Mucosa of stomach (tissue), 1 donor: ENCODE data around the gene PACS1.

Source experiments
- H3K27me3 ChIP-seq: one replicate; pipeline ENCODE4 v1.7.0; 2013; ENCODE audit warnings: mild to moderate bottlenecking, low read length; ENCODE audit not compliant: control insufficient read depth, insufficient read depth
- H3K36me3 ChIP-seq: one replicate; pipeline ENCODE4 v1.7.0; 2013; ENCODE audit warnings: low read length; ENCODE audit not compliant: control insufficient read depth, insufficient read depth
- H3K4me1 ChIP-seq: one replicate; pipeline ENCODE4 v1.7.0; 2013; ENCODE audit warnings: mild to moderate bottlenecking, low read length; ENCODE audit not compliant: control insufficient read depth, insufficient read depth
- H3K4me3 ChIP-seq: one replicate; pipeline ENCODE4 v1.7.0; 2013; ENCODE audit warnings: low read length
- H3K9ac ChIP-seq: one replicate; pipeline ENCODE4 v1.7.0; 2013; ENCODE audit warnings: mild to moderate bottlenecking, low read length, moderate library complexity
- H3K9me3 ChIP-seq: one replicate; pipeline ENCODE4 v1.7.0; 2013; ENCODE audit warnings: mild to moderate bottlenecking, low read length, moderate library complexity; ENCODE audit not compliant: control insufficient read depth
- donor health status: Pancreatic carcinoma.

The PACS1 gene

DNA sequence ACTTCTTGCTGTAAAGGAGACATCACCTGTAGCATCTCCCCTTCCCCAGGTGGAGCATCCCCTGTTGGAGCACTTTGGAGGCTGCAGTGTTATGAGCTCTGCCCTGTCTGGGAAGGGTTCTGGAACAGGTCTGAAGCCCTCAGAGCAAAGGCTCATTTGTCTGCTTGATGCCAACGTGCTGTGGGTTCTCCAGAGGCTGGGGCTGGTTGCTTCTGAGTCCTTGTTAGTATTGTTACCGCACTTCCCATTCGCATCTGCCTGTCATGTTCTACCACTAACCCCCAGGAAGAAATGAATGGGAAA is 73.1 kb downstream of the PACS1 start:
- H3K9ac ChIP-seq = no peak overlapping the region
- no peak overlapping the region for H3K4me3 ChIP-seq
- peaks cover 38% of the 10 kb centered on the region for H3K4me1 ChIP-seq

GRCh38 chr11:66143996-66144678 is 74.1 kb downstream of the PACS1 start:
- H3K27me3 ChIP-seq = no peaks in the 10 kb centered on the region

More for the DNA sequence above, 73.1 kb downstream of the PACS1 start:
- H3K27me3 ChIP-seq = no peaks in the 10 kb centered on the region
- no peaks in the 10 kb centered on the region for H3K36me3 ChIP-seq
- no peaks in the 10 kb centered on the region for H3K9me3 ChIP-seq

GRCh38 chr11:66146074-66146473 is 76.0 kb downstream of the PACS1 start:
- H3K4me1 ChIP-seq = peaks cover 38% of the 10 kb centered on the region
- H3K36me3 ChIP-seq = no peaks in the 10 kb centered on the region
- H3K4me3 ChIP-seq = no peak overlapping the region

More at GRCh38 chr11:66143996-66144678, 74.1 kb downstream of the PACS1 start:
- Histone ChIP-seq H3K9ac (peak overlapping the region; percentile 6), H3K9me3 (no peaks in the 10 kb centered on the region), H3K36me3 (no peaks in the 10 kb centered on the region), H3K4me1 (peaks cover 38% of the 10 kb centered on the region), H3K4me3 (no peak overlapping the region)

GRCh38 chr11:66146940-66147339 is 76.9 kb downstream of the PACS1 start:
- Histone ChIP-seq H3K27me3 (no peaks in the 10 kb centered on the region), H3K9ac (no peak overlapping the region)

More at GRCh38 chr11:66146074-66146473, 76.0 kb downstream of the PACS1 start:
- Histone ChIP-seq H3K27me3 (no peaks in the 10 kb centered on the region), H3K9ac (no peak overlapping the region), H3K9me3 (no peaks in the 10 kb centered on the region)

GRCh38 chr11:66150140-66150539 is 80.1 kb downstream of the PACS1 start:
- no peaks in the 10 kb centered on the region for H3K27me3 ChIP-seq
- H3K36me3 ChIP-seq = no peaks in the 10 kb centered on the region
- peaks cover 6% of the 10 kb centered on the region for H3K4me1 ChIP-seq
- H3K9me3 ChIP-seq = no peaks in the 10 kb centered on the region
- H3K9ac ChIP-seq = no peak overlapping the region
- no peak overlapping the region for H3K4me3 ChIP-seq

More at GRCh38 chr11:66146940-66147339, 76.9 kb downstream of the PACS1 start:
- H3K9me3 ChIP-seq = no peaks in the 10 kb centered on the region
- peaks cover 32% of the 10 kb centered on the region for H3K4me1 ChIP-seq
- no peaks in the 10 kb centered on the region for H3K36me3 ChIP-seq
- no peak overlapping the region for H3K4me3 ChIP-seq

DNA sequence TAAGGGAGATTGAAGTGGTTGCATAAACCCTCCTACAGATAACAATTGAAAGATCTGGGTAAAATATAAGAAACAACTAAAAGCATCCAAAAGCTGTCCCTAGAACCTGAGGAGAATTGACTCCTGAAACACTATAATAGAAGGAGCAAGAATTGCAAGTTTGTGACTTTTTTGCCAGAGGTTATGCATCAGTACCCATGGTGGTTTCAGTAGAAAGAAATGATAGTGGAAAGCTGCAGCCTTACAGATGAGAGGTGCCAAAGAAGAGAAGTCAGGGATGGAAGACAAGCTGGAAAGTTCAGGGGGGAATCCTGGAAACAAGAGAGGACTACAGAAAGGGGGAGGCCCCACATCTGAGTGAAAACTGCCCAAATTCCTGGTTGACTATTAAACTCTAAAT is 80.7 kb downstream of the PACS1 start:
- H3K36me3 ChIP-seq = no peaks in the 10 kb centered on the region
- H3K27me3 ChIP-seq = no peaks in the 10 kb centered on the region
- no peaks in the 10 kb centered on the region for H3K9me3 ChIP-seq
- H3K9ac ChIP-seq = no peak overlapping the region
- peaks cover under 1% of the 10 kb centered on the region for H3K4me1 ChIP-seq
- H3K4me3 ChIP-seq = no peak overlapping the region

GRCh38 chr11:66151273-66151672 is 81.2 kb downstream of the PACS1 start:
- Histone ChIP-seq H3K9me3 (no peaks in the 10 kb centered on the region), H3K36me3 (no peaks in the 10 kb centered on the region), H3K4me3 (no peak overlapping the region), H3K27me3 (no peaks in the 10 kb centered on the region), H3K4me1 (no peaks in the 10 kb centered on the region), H3K9ac (no peak overlapping the region)

- H3K9ac ChIP-seq = no peak overlapping the region
- H3K4me1 ChIP-seq = no peaks in the 10 kb centered on the region
- no peaks in the 10 kb centered on the region for H3K9me3 ChIP-seq
- no peaks in the 10 kb centered on the region for H3K36me3 ChIP-seq
- H3K4me3 ChIP-seq = no peak overlapping the region
- no peaks in the 10 kb centered on the region for H3K27me3 ChIP-seq
Observed at GRCh38 chr11:66154109-66154508, 84.0 kb downstream of the PACS1 start.

DNA sequence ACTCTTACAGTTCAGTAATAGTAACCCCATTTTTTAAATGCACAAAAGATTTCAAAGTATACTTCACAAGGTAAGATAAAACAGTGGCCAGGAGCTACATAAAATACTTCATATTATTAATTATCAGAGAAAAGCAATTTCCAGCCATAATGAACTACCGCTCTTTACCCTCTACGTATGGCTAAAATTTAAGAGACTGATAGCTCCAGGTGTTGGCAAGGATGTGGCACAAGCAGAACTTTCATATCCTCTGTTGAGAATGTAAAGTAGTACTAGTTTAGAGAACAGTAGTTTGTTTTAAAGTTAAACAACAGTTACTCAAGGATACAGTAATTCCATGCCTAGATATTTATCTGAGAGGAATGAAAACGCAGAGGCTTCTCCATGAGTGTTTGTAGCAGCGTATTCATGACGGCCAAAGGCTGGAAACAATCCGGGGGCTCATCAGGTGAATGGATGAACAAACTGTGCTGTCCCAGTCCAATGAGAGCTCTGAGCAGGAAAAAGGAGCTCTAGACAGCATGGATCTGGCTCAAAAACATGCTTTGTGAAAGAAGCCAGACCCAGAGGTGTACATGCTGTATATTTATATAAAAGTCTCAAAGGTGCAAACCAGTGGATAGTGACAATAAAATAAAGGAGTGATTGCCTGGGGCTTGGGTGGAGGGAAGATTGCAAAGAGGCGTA is 85.5 kb downstream of the PACS1 start:
- no peaks in the 10 kb centered on the region for H3K9me3 ChIP-seq
- no peak overlapping the region for H3K4me3 ChIP-seq
- no peaks in the 10 kb centered on the region for H3K36me3 ChIP-seq
- no peaks in the 10 kb centered on the region for H3K4me1 ChIP-seq
- H3K27me3 ChIP-seq = no peaks in the 10 kb centered on the region
- no peak overlapping the region for H3K9ac ChIP-seq

DNA sequence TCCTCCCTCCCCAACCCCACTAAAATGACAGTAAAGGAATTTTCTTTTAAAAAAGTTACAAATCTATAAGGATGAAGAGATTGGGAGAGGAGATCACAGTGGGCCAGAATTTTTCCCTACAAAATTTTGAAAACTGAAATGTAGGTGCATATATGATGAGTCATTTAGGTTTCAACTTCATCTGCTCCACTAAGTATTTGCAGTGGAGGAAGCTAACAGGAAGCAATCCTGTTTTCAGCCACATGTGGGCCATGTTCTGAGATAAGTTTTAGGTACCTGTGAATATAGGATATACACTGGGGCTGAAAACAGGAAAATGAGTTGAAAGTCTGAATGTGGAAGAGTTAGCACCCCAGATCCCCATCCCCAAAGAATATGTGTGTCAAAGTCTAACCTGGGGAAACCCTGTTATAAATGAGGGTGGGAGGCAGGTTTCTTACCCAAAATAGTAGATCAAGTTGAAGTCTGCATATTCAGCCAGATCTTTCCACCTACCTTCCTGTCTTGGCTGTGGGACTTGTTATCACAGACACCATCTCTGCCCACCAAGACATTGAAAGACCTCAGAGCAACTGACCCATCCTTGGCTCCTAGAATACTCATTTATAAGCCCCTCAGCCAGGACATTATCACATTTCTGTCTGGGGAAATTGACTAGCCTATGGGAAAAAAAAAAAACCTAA is 87.3 kb downstream of the PACS1 start:
- Histone ChIP-seq H3K27me3 (no peaks in the 10 kb centered on the region), H3K36me3 (no peaks in the 10 kb centered on the region), H3K9ac (no peak overlapping the region), H3K4me1 (no peaks in the 10 kb centered on the region), H3K4me3 (no peak overlapping the region), H3K9me3 (no peaks in the 10 kb centered on the region)

DNA sequence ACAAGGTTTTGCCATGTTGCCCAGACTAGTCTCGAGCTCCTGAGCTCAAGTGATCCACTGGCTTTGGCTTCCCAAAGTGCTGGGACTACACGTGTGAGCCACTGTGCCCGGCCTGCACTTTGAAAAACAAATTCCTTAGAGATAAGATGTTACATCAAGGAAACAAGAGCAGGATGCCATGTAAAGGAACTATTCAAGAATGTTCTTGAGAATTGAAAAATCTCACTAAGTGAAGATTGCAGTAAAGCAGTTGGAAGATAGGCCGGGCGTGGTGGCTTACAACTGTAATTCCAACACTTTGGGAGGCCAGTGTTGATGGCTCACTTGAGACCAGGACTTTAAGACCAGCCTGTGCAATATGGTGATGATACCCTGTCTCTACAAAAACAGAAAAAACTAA is 88.1 kb downstream of the PACS1 start:
- Histone ChIP-seq H3K4me3 (no peak overlapping the region), H3K36me3 (no peaks in the 10 kb centered on the region), H3K9me3 (no peaks in the 10 kb centered on the region), H3K9ac (no peak overlapping the region), H3K4me1 (no peaks in the 10 kb centered on the region), H3K27me3 (no peaks in the 10 kb centered on the region)

- Histone ChIP-seq H3K27me3 (no peaks in the 10 kb centered on the region), H3K36me3 (no peaks in the 10 kb centered on the region), H3K4me3 (no peak overlapping the region), H3K9ac (no peak overlapping the region), H3K9me3 (no peaks in the 10 kb centered on the region), H3K4me1 (no peaks in the 10 kb centered on the region)
Observed at GRCh38 chr11:66159324-66159984, 89.4 kb downstream of the PACS1 start.
